Muscle of leg (tissue), 11 donors: ENCODE data around the gene RPUSD1. TPM values are rescaled to one million over a fixed set of nuclear protein-coding genes. Genes with fewer than 3 reads are reported as not detected.
"Not testable (repeated sequence)": the region's sequence is repeated elsewhere in the genome, so short reads cannot be mapped to it uniquely, and the experiment has no call there.

Source experiments
- DNase-seq: peaks from one replicate; pipeline ENCODE4 v3.0.0; 2013
- H3K27ac ChIP-seq: one replicate; pipeline ENCODE4 v1.5.1; 2013; ENCODE audit warnings: mild to moderate bottlenecking, low read length, control low read depth
- H3K27me3 ChIP-seq: one replicate; pipeline ENCODE4 v1.6.1; 2013; ENCODE audit warnings: low read length; ENCODE audit not compliant: control insufficient read depth, insufficient read depth
- H3K36me3 ChIP-seq: one replicate; pipeline ENCODE4 v1.6.1; 2013; ENCODE audit warnings: low read length; ENCODE audit not compliant: control insufficient read depth, insufficient read depth
- H3K4me1 ChIP-seq: one replicate; pipeline ENCODE4 v1.6.1; 2013; ENCODE audit warnings: low read length; ENCODE audit not compliant: control insufficient read depth, insufficient read depth
- H3K4me3 ChIP-seq: one replicate; pipeline ENCODE4 v1.5.1; 2013; ENCODE audit warnings: low read length, control low read depth
- H3K9me3 ChIP-seq: replicated peaks from 2 replicates; pipeline ENCODE4 v1.6.1; 2013; ENCODE audit warnings: low read depth, low read length; ENCODE audit not compliant: control insufficient read depth
- WGBS: methylation state at CpG from one replicate; pipeline ENCODE4 v1.1.5; 2013; ENCODE audit warnings: missing lambda C conversion rate; ENCODE audit not compliant: insufficient coverage; 5-methylcytosine and 5-hydroxymethylcytosine counted together
- polyA plus RNA-seq, 8 donors: library from polyadenylated mRNA; unstranded; fragments of 120-200 nt; gene quantifications; one replicate each; pipeline versions ENCODE4 v1.2.1 to v1.2.3, GENCODE V29; 2013; ENCODE audit warnings: inconsistent platforms in 1 of 8, low replicate concordance in 1 of 8; ENCODE audit not compliant: insufficient read length in 8 of 8, insufficient read depth in 1 of 8
- total RNA-seq: library from RNA; stranded (reverse); fragments of 120-200 nt; gene quantifications from one replicate; pipeline ENCODE4 v1.2.4, GENCODE V29; 2013

Gene RPUSD1
- total and polyA plus RNA-seq, 9 donors, result 9.4 to 13.9 (median 11.9) TPM

DNA sequence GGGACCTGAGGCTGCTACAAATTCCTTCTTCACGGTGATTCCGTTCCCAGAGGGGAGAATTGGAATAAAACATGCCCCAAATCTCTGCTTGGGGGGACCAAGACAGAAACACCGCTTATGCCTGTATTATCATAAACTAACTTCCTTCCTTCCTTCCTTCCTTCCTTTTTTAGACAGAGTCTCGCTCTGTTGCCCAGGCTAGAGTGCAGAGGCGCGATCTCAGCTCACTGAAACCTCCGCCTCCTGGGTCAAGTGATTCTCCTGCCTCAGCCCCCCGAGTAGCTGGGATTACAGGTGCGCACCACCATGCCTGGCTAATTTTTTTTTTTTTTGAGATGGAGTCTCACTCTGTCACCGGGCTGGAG, 31.8 kb upstream of the RPUSD1 start:
- 68% methylated on average over 7 of the region's 10 CpGs for WGBS
- not testable (repeated sequence) for H3K9me3 ChIP-seq, H3K27ac ChIP-seq, H3K4me3 ChIP-seq, DNase-seq, H3K4me1 ChIP-seq, H3K36me3 ChIP-seq
- peaks cover 39% of the 10 kb centered on the region for H3K27me3 ChIP-seq

GRCh38 chr16:819336-820043, 31.3 kb upstream of the RPUSD1 start:
- H3K27me3 ChIP-seq, result peaks cover 37% of the 10 kb centered on the region
- H3K4me1 ChIP-seq, result peaks cover 2% of the 10 kb centered on the region
- H3K27ac ChIP-seq, result no peak overlapping the region
- H3K36me3 ChIP-seq, result no peaks in the 10 kb centered on the region
- no peaks in the 10 kb centered on the region for H3K9me3 ChIP-seq
- WGBS, result 67% methylated on average over 21 of the region's 23 CpGs
- no peak for DNase-seq
- H3K4me3 ChIP-seq, result no peak overlapping the region

DNA sequence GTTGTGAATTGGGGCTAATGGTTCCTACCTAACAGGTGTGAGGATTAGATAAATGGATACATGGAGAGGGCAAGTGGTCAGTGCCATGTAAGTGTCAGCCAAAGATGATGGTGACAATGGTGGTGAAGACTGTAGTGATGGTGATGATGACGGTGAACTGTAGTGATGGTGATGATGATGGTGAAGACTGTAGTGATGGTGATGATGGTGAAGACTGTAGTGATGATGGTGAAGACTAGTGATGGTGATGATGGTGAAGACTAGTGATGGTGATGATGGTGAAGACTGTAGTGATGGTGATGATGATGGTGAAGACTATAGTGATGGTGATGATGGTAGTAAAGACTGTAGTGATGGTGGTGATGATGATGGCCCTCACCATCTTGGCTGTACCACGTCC, 30.4 kb upstream of the RPUSD1 start:
- no peak for DNase-seq
- Histone ChIP-seq H3K36me3 (no peaks in the 10 kb centered on the region), H3K4me1 (peaks cover 5% of the 10 kb centered on the region), H3K27me3 (peaks cover 40% of the 10 kb centered on the region), H3K4me3 (no peak overlapping the region), H3K9me3 (no peaks in the 10 kb centered on the region), H3K27ac (no peak overlapping the region)
- 65% methylated on average over 1 of the region's 2 CpGs for WGBS

DNA sequence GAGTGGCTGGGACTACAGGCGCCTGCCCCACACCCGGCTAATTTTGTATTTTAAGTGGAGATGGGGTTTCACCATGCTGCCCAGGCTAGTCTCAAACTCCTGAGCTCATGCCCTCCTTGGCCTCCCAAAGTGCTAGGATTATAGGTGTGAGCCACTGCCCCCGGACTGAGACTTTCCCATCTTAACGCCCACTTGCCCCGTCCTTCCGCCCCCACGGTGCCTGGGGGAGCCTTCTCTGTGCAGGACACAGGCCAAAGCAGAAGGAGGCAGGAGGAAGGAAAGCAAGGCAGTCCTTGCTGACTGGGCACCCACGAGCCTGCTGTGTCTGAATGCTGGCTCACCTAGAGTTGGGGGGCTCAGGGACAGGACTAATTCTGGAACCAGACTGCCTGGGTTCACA, 30.0 kb upstream of the RPUSD1 start:
- H3K27ac ChIP-seq, result no peak overlapping the region
- no peak for DNase-seq
- no peaks in the 10 kb centered on the region for H3K9me3 ChIP-seq
- H3K4me3 ChIP-seq, result no peak overlapping the region
- H3K4me1 ChIP-seq, result peaks cover 8% of the 10 kb centered on the region
- H3K36me3 ChIP-seq, result no peaks in the 10 kb centered on the region
- H3K27me3 ChIP-seq, result peaks cover 44% of the 10 kb centered on the region
- WGBS, result 93% methylated on average over 6 of the region's 8 CpGs

DNA sequence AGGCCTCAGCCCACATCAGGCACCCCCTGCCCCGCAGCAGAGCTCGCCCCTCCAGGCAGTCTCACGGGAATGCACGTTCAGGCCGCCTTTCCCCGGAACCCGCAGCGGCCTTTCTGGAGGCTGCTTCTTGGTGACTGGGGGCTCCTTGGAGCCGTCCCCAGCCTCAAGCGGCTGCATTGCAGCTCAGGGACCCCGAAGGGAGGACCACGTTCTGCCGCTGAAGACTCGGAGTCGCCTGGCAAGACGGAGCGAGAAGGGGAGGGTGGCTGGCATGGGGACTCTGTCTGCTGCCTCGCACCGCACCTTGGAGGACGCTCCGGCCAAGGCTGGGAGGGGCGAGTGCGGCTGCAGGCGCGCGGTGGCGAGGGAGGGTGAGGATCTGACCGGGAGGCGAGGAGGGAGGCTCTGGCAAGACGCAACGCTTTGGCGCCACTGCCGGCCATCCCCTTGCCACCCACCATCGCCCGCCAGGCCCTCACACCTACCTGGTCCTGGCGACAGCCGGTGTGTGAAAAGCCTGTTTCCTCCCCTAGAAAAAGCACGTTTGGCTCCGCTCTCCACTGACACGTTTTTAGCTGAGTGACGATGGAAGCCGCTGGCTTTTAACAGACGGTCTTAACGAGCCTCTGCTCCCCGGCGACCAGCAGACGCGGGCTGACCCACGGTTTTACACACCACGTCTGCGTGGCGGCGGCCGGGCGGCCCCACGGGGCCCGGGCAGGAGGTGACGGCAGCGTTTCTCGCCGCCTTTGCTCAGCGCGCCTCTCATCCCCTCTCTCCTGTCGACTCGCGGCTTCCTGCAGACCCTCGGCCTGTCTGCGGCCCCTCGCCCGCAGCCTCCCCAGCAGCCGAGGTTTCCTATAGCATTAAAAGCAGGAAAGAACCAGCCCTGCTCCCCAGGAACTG, 29.1 kb upstream of the RPUSD1 start:
- Histone ChIP-seq H3K27ac (no peak overlapping the region), H3K9me3 (no peaks in the 10 kb centered on the region), H3K36me3 (no peaks in the 10 kb centered on the region), H3K4me3 (no peak overlapping the region), H3K27me3 (peaks cover 49% of the 10 kb centered on the region), H3K4me1 (peaks cover 10% of the 10 kb centered on the region)
- no peak for DNase-seq
- 45% methylated on average over 64 of the region's 71 CpGs for WGBS

DNA sequence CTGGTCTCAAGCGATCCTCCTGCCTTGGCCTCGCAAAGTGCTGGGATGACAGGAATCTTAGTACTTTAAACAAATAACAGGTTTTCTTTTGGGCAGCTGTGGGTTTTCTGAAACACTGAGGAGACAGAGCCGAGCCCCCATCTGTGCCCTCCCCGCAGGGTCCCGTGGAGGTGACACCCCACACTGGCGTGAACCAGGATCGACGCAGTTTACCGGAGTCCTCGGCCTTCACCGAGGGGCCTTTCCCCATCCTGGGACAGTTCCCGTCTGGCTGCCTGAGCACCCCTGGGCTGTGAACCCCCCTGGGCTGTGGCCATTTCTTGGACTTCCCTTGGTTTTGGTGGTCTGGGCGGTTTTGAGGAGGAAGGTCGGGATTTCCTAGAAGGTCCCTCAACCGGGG, 27.7 kb upstream of the RPUSD1 start:
- H3K36me3 ChIP-seq, result no peaks in the 10 kb centered on the region

GRCh38 chr16:814974-815373, 26.8 kb upstream of the RPUSD1 start:
- 34% methylated on average over 5 of the region's 9 CpGs for WGBS
- DNase-seq, result no peak
- peaks cover 50% of the 10 kb centered on the region for H3K27me3 ChIP-seq

More for the DNA sequence above, 27.7 kb upstream of the RPUSD1 start:
- Histone ChIP-seq H3K4me3 (no peak overlapping the region), H3K27me3 (peaks cover 50% of the 10 kb centered on the region), H3K27ac (no peak overlapping the region), H3K9me3 (peaks cover 2% of the 10 kb centered on the region), H3K4me1 (peaks cover 10% of the 10 kb centered on the region)
- no peak for DNase-seq
- 95% methylated on average over 13 of the region's 15 CpGs for WGBS

GRCh38 chr16:813916-814412, 25.8 kb upstream of the RPUSD1 start:
- Histone ChIP-seq H3K27ac (no peak overlapping the region), H3K4me1 (peaks cover 10% of the 10 kb centered on the region), H3K9me3 (peaks cover 5% of the 10 kb centered on the region), H3K36me3 (no peaks in the 10 kb centered on the region), H3K4me3 (no peak overlapping the region), H3K27me3 (peaks cover 40% of the 10 kb centered on the region)
- WGBS, result 49% methylated on average over 17 of the region's 22 CpGs
- DNase-seq, result no peak

More at GRCh38 chr16:814974-815373, 26.8 kb upstream of the RPUSD1 start:
- H3K27ac ChIP-seq, result no peak overlapping the region
- no peaks in the 10 kb centered on the region for H3K36me3 ChIP-seq
- H3K4me3 ChIP-seq, result no peak overlapping the region
- H3K4me1 ChIP-seq, result peaks cover 10% of the 10 kb centered on the region
- peaks cover 2% of the 10 kb centered on the region for H3K9me3 ChIP-seq

DNA sequence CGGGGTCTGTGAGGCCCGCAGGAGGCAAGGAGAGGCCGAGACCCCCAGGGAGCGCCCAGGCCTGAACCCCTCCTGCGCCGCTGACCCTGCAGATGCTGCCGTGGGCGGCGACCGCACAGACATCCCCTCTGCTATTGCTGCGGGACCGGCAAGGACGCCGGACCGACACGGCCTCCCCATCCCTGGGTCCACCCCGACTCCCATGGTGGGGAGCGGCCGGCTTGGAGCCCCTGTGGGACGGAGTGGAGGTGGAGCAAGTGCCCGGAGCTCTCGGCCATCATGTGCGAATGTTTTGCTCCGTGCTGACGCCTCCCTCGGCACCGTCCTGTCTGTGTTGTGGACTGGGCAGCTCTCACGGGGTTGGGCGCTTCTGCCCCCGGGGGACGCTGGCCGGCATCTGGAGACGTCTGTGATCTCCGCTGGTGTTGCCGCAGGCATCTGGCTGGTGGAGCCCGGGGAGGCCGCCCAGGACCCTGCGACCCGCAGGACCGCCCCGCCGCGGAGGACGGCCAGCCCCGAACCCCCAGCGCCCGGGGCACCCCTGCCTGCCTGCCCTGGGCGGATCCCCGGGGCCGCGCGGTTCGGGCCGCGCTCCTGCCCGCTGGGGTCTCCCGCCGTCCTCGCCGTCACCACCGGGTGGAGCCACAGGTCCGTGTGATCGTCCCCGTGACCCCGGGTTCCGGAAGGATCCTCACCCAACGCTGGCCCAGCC, 25.2 kb upstream of the RPUSD1 start:
- peaks cover 42% of the 10 kb centered on the region for H3K27me3 ChIP-seq
- H3K9me3 ChIP-seq, result peaks cover 5% of the 10 kb centered on the region
- no peak overlapping the region for H3K27ac ChIP-seq
- H3K36me3 ChIP-seq, result no peaks in the 10 kb centered on the region
- 8% methylated on average over 66 of the region's 67 CpGs for WGBS
- peaks cover 15% of the 10 kb centered on the region for H3K4me1 ChIP-seq
- no peak overlapping the region for H3K4me3 ChIP-seq
- DNase-seq, result peak; percentile 44

DNA sequence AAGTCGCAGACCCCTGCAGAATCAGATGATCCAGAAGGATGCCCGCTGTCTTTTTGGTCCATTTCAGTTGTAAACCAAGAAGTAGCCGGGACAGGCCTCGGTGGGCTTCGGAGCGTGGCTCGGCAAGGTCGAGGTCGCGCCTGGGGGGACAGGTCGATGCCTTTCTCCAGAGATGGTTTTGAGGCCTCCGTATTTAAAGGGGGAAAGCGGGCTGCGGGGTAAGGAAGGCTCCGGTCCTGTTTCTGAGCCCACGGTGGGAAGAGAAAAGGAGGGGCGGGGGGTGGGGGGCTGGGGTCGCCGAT, 19.9 kb upstream of the RPUSD1 start:
- Histone ChIP-seq H3K9me3 (peaks cover 5% of the 10 kb centered on the region), H3K27ac (no peak overlapping the region), H3K36me3 (no peaks in the 10 kb centered on the region), H3K4me3 (peak overlapping the region; percentile 73), H3K27me3 (peaks cover 20% of the 10 kb centered on the region), H3K4me1 (peaks cover 25% of the 10 kb centered on the region)
- 12% methylated on average over 11 of the region's 19 CpGs for WGBS
- no peak for DNase-seq
